Heart left ventricle (tissue), 13 donors: Measurements from ENCODE around the gene EHMT1.
"Not testable (repeated sequence)": the region's sequence is repeated elsewhere in the genome, so short reads cannot be mapped to it uniquely, and the experiment has no call there.

Experiments
- CTCF ChIP-seq, 12 donors: fragments of 200-600 bp; sonication (generic) in 4 of 12; IDR thresholded peaks; one replicate each; pipeline versions ENCODE4 v1.5.0 to v1.8.0; 2018 to 2022; ENCODE audit warnings: antibody characterized with exemption in 12 of 12, mild to moderate bottlenecking in 5 of 12
- POLR2A ChIP-seq, 2 donors: fragments of 450-650 bp; IDR thresholded peaks; one replicate each; pipeline ENCODE4 v1.6.1; 2017; ENCODE audit warnings: antibody characterized with exemption in 2 of 2, mild to moderate bottlenecking in 2 of 2, moderate library complexity in 2 of 2
- donor health status: ischemic (EF 13 %, LVEDD 7.1; RV severe dilation, severe dysfunction).
- donor health status: DM: no; HTN: yes; CAD: no.
- donor health status: DM: no; HTN: no; CAD: no.
- donor health status: ischemic (EF 25% LVEDD 6.9; RV normal size, moderate dysfunction).
- donor health status: ischemic (EF 25% LVEDD 5.7; RV mildly dilated, moderate dysfunction).
- donor health status: ischemic (EF 35%, LVEDD 5.7; RV mildly dilated, moderate dysfunction).
- donor health status: nonischemic (EF 11% LVEDD 7.7; RV severe dilation, severe dysfunction).
- donor health status: DM: yes; HTN: yes; CAD: no.
- donor health status: PGD.
- donor health status: ischemic (EF 29% LVEDD 5.4; RV normal size, mild dysfunction).
- donor health status: nonischemic (EF 23%, LVEDD 6.1; RV moderate dilation, normal function).

- TF ChIP-seq CTCF, POLR2A (IDR thresholded peaks at IDR 0.05): not testable (repeated sequence)
Observed at GRCh38 chr9:137883977-137884376, 265.2 kb downstream of the EHMT1 start.
